GM12878 (cell line): ENCODE measurements around the gene PAX5. TPM values are rescaled to one million over a fixed set of nuclear protein-coding genes. Genes with fewer than 3 reads are reported as not detected.

ENCODE experiments used
- ATAC-seq: fragments of 200-7000 bp; cut with Tn5 transposase; 3 replicates; pipeline ENCODE4 v1.9.1; 2020; ENCODE audit warnings: mild to moderate bottlenecking, moderate library complexity
- BruUV-seq: library from RNA; stranded (reverse); fragments of 400-500 nt; replicated peaks from 2 replicates; lab custom pipeline; 2021; lab: Mats Ljungman, UMichigan
- CTCF ChIA-PET: fragments of 300-600 bp; sonication (Branson Sonifier 250); formaldehyde crosslinking; extraction: SDS; loops from one replicate; lab custom pipeline; 2021; ENCODE audit warnings: inconsistent platforms; lab: Yijun Ruan, JAX
- POLR2A ChIA-PET: fragments of 350-600 bp; formaldehyde crosslinking; extraction: SDS; loops from one replicate; lab custom pipeline; 2021; ENCODE audit warnings: inconsistent platforms; lab: Charles Lee
- RAD21 ChIA-PET: fragments of 300-600 bp; sonication (Branson Sonifier 250); formaldehyde crosslinking; loops from one replicate; lab custom pipeline; 2023; ENCODE audit warnings: antibody characterized with exemption; ENCODE audit not compliant: unreplicated experiment; lab: Charles Lee
- SMC1A ChIA-PET: fragments of 300-600 bp; sonication (Branson Sonifier 250); formaldehyde crosslinking; loops from one replicate; lab custom pipeline; 2023; ENCODE audit not compliant: unreplicated experiment, uncharacterized antibody; lab: Charles Lee
- DNase-seq: peaks from one replicate; pipeline ENCODE4 v3.0.0-alpha.2; 2011; ENCODE audit warnings: low read depth, low spot score
- FAIRE-seq: peaks from 3 replicates; lab custom pipeline; 2011; peaks lifted over from hg19 to GRCh38; lab: Jason Lieb, UNC
- H2AFZ ChIP-seq: 2 replicates; pipeline ENCODE4 v1.6.0; 2011; ENCODE audit warnings: low read depth, low read length, control low read depth; ENCODE audit not compliant: control insufficient read depth
- H3K27ac ChIP-seq: 2 replicates; pipeline ENCODE4 v1.5.1; 2011; ENCODE audit warnings: control low read depth; ENCODE audit not compliant: control insufficient read depth, insufficient read depth
- H3K27me3 ChIP-seq, 2 experiments: replicated peaks in 1 of 2; 2 replicates each; pipeline versions ENCODE4 v1.6.0 to v1.6.1; 2011; ENCODE audit warnings: low read length in 1 of 2; ENCODE audit not compliant: control insufficient read depth in 2 of 2, insufficient read depth in 2 of 2
- H3K36me3 ChIP-seq, 2 experiments: 2 replicates each; pipeline ENCODE4 v1.5.1; 2011; ENCODE audit warnings: low read length in 1 of 2; ENCODE audit not compliant: control insufficient read depth in 2 of 2, insufficient read depth in 2 of 2
- H3K4me1 ChIP-seq: 2 replicates; pipeline ENCODE4 v1.6.1; 2011; ENCODE audit warnings: mild to moderate bottlenecking, low read length, moderate library complexity, mixed read lengths; ENCODE audit not compliant: control insufficient read depth, insufficient read depth
- H3K4me2 ChIP-seq: 2 replicates; pipeline ENCODE4 v1.6.0; 2011; ENCODE audit warnings: control low read depth; ENCODE audit not compliant: control insufficient read depth, insufficient read depth
- H3K4me3 ChIP-seq: fragments of 200-600 bp; sonication (generic); 2 replicates; pipeline ENCODE4 v1.5.1; 2016
- H3K79me2 ChIP-seq: 2 replicates; pipeline ENCODE4 v1.6.0; 2011; ENCODE audit warnings: low read length; ENCODE audit not compliant: control insufficient read depth, insufficient read depth
- H3K9ac ChIP-seq: 2 replicates; pipeline ENCODE4 v1.8.0; 2011; ENCODE audit warnings: low read length, control low read depth, mixed read lengths; ENCODE audit not compliant: control insufficient read depth, insufficient read depth
- H3K9me3 ChIP-seq: replicated peaks from 3 replicates; pipeline ENCODE4 v1.5.1; 2011; ENCODE audit warnings: mild to moderate bottlenecking, low read length; ENCODE audit not compliant: control insufficient read depth, insufficient read depth
- H4K20me1 ChIP-seq: 2 replicates; pipeline ENCODE4 v1.6.0; 2011; ENCODE audit not compliant: control insufficient read depth, insufficient read depth
- ATF7 ChIP-seq: fragments of 450-650 bp; IDR thresholded peaks from 2 replicates; pipeline ENCODE4 v1.6.1; 2016; ENCODE audit warnings: low read depth, mild to moderate bottlenecking
- BACH1 ChIP-seq: fragments of 450-650 bp; IDR thresholded peaks from 2 replicates; pipeline ENCODE4 v1.6.1; 2017; ENCODE audit warnings: mild to moderate bottlenecking, borderline replicate concordance
- ESRRA ChIP-seq: IDR thresholded peaks from 2 replicates; pipeline ENCODE4 v1.6.1; 2012; ENCODE audit warnings: mild to moderate bottlenecking, low read length, improper control_type of control experiment
- HCFC1 ChIP-seq: fragments of 150-350 bp; IDR thresholded peaks from 2 replicates; pipeline ENCODE4 v1.6.1; 2014; ENCODE audit warnings: low read length
- IKZF2 ChIP-seq, 2 experiments: fragments of 450-650 bp; IDR thresholded peaks; 2 replicates each; pipeline ENCODE4 v1.6.1; 2017; ENCODE audit warnings: mild to moderate bottlenecking in 2 of 2, moderate library complexity in 2 of 2
- MXI1 ChIP-seq: fragments of 150-350 bp; IDR thresholded peaks from 2 replicates; pipeline ENCODE4 v1.6.1; 2011; ENCODE audit warnings: low read depth, mild to moderate bottlenecking, inconsistent platforms, low read length, improper control_type of control experiment
- NBN ChIP-seq: fragments of 450-650 bp; IDR thresholded peaks from 2 replicates; pipeline ENCODE4 v1.6.1; 2016
- NR2C1 ChIP-seq: fragments of 450-650 bp; IDR thresholded peaks from 2 replicates; pipeline ENCODE4 v1.6.1; 2017; ENCODE audit warnings: antibody characterized with exemption, mild to moderate bottlenecking, moderate library complexity
- NR2C2 ChIP-seq: IDR thresholded peaks from 2 replicates; pipeline ENCODE4 v1.6.1; 2011; ENCODE audit warnings: borderline replicate concordance, low read depth; ENCODE audit not compliant: control insufficient read depth, insufficient read length
- NR2F1 ChIP-seq: fragments of 450-650 bp; conservative IDR thresholded peaks from 2 replicates; pipeline ENCODE4 v1.6.1; 2017; ENCODE audit warnings: mild to moderate bottlenecking
- POLR2A ChIP-seq: IDR thresholded peaks from 2 replicates; pipeline ENCODE4 v1.6.1; 2011; ENCODE audit warnings: low read depth, mild to moderate bottlenecking, low read length
- RB1 ChIP-seq: fragments of 450-650 bp; formaldehyde crosslinking; IDR thresholded peaks from 2 replicates; pipeline ENCODE4 v1.6.1; 2017; ENCODE audit warnings: mild to moderate bottlenecking, borderline replicate concordance
- RELA ChIP-seq: fragments of 450-650 bp; IDR thresholded peaks from 2 replicates; pipeline ENCODE4 v1.8.0; 2014; ENCODE audit warnings: borderline replicate concordance; ENCODE audit not compliant: partially characterized antibody
- SIX5 ChIP-seq: IDR thresholded peaks from 2 replicates; pipeline ENCODE4 v1.6.1; 2011; ENCODE audit warnings: mild to moderate bottlenecking, low read depth, low read length, moderate library complexity; ENCODE audit not compliant: severe bottlenecking
- TCF3 ChIP-seq: IDR thresholded peaks from 2 replicates; pipeline ENCODE4 v1.6.1; 2012; ENCODE audit warnings: low read depth, mild to moderate bottlenecking, low read length, borderline replicate concordance; ENCODE audit not compliant: insufficient read depth
- WGBS: methylation state at CpG from one replicate; pipeline ENCODE4 v1.1.6; 2016; ENCODE audit warnings: low lambda C conversion rate; ENCODE audit not compliant: insufficient replicate concordance, insufficient coverage; ENCODE audit errors: missing lambda C conversion rate; 5-methylcytosine and 5-hydroxymethylcytosine counted together
- in situ Hi-C: fragments of 300-500 bp; cut with MboI; formaldehyde crosslinking; loops from 9 replicates; pipeline ENCODE4 v1.14.3; 2018; ENCODE audit warnings: mixed read lengths
- intact Hi-C: fragments of 100-400 bp; cut with micrococcal nuclease; formaldehyde crosslinking; loops from one replicate; pipeline ENCODE4 v1.14.2; 2022; ENCODE audit not compliant: unreplicated experiment
- polyA plus RNA-seq, 11 experiments: library from polyadenylated mRNA; depleted of rRNA in 4 of 11; unstranded in 6 of 11; stranded (reverse) in 5 of 11; fragments of >200 nt; fragmentation: Nextera tagmentation in 4 of 11; fragmentation: Illumina TruSeq in 1 of 11; extraction: Ambion mirVana in 4 of 11; extraction: Trizol in 1 of 11; gene quantifications; 1 replicate in 1 of 11; 2 replicates in 10 of 11; pipeline versions ENCODE4 v1.2.1 to v1.2.3, GENCODE V29; 2011 to 2016; ENCODE audit warnings: inconsistent platforms in 2 of 11, missing spikeins in 2 of 11, low read depth in 1 of 11
- total RNA-seq, 4 experiments: library from RNA; depleted of rRNA in 3 of 4; stranded (reverse); fragments of >200 nt in 3 of 4; fragmentation: Illumina TruSeq in 1 of 4; extraction: Trizol in 1 of 4; gene quantifications; 2 replicates each; pipeline versions ENCODE4 v1.2.1 to v1.2.3, GENCODE V29; 2013 to 2021
- TF ChIP-seq, protein P1 (sequence below): fragments of 450-650 bp; conservative IDR thresholded peaks from 2 replicates; pipeline ENCODE4 v1.6.1; 2017; ENCODE audit warnings: mild to moderate bottlenecking, moderate library complexity
- TF ChIP-seq, protein P2 (sequence below): IDR thresholded peaks from 2 replicates; pipeline ENCODE4 v1.6.1; 2012; ENCODE audit warnings: low read depth, low read length, improper control_type of control experiment
- TF ChIP-seq, protein P3 (sequence below): fragments of 450-650 bp; IDR thresholded peaks from 2 replicates; pipeline ENCODE4 v1.6.1; 2018; ENCODE audit warnings: borderline replicate concordance, mild to moderate bottlenecking; ENCODE audit not compliant: partially characterized antibody

The PAX5 gene
- total and polyA plus RNA-seq, 10 of the 15 experiments (the other 5 are each of a cell fraction or from before 2014, with no cell fraction given): 2.2 to 123 (median 31.9) TPM

DNA sequence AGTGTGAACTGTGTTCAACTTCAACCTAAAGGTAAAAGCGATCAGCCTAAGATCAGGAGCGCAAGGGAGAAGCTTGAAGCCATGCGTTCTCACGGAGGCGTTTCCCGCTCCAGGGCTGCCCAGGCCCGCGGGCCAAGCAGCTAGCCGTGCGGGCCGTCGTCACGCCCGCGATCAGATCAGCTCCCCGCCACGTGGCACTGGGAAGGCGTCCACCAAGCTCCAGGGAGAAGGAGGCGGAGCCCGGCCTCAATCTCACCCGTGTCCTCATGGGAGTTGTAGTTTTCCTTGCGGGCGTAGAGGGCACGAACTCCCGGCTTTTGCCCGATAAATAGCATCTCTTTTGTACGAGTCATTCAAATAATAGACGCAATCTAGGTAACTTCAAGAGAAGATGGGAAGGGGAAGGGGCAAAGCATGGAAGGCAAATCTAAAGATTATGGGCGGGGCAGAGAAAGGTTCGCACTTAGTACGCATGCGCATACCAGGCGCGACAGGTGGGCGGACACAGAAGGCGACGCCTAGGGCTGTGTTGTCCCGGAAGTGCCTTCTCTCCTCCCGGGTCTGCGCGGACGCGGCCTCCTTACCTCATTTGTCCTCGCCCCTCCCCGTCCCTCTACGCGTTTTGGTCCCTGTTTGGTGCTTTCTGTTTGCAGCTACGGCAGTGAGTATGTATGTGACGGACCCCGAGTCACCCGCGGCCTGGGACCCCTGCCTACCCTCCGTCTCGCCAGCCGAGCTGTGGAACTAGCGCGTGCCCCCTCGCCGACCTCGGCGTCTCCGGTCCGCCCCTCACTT lies 45.5 kb upstream of the PAX5 start:
- CTCF ChIA-PET: interaction anchor here (0.5 to 2.8 kb wide), 10 partner anchors 10 to 250 kb away, joined by 3 to 11 read pairs (median 4); partner anchors contain the start of gene ZCCHC7
- Histone ChIP-seq H3K27me3 (no peaks in the 10 kb centered on the region), H3K36me3 (no peaks in the 10 kb centered on the region), H3K9ac (peak overlapping the region; percentile 81), H3K27ac (peak overlapping the region; percentile 87), H2AFZ (peak overlapping the region; percentile 93), H3K9me3 (no peaks in the 10 kb centered on the region), H3K4me1 (peaks cover 20% of the 10 kb centered on the region), H3K4me2 (peak overlapping the region; percentile 63), H3K4me3 (peak overlapping the region; percentile 84), H3K79me2 (peaks cover 49% of the 10 kb centered on the region), H4K20me1 (no peaks in the 10 kb centered on the region)
- RAD21 ChIA-PET: interaction anchor here (0.7 to 9.1 kb wide), 13 partner anchors 42 to 303 kb away, joined by 3 to 64 read pairs (median 4); partner anchors contain the start of gene ZCCHC7
- WGBS: 5% methylated on average over 63 of the region's 63 CpGs
- in situ Hi-C loops: no loop called here
- intact Hi-C loops: loop anchor here (2.0 to 5.0 kb wide), 4 partner anchors 43 to 223 kb away; partner anchors contain the start of genes PAX5 and ZCCHC7
- FAIRE-seq: peak; percentile 90
- ATAC-seq: peak; percentile 93
- SMC1A ChIA-PET: interaction anchor here (0.9 to 6.1 kb wide), 11 partner anchors 15 to 250 kb away, joined by 3 to 31 read pairs (median 4); partner anchors contain the start of gene ZCCHC7
- BruUV-seq: TSS peak; percentile 98
- POLR2A ChIA-PET: interaction anchor here (0.5 to 3.0 kb wide), 16 partner anchors 10 to 330 kb away, joined by 3 to 14 read pairs (median 3); partner anchors contain the start of gene ZCCHC7
- peak; percentile 93 for DNase-seq
- TF ChIP-seq, protein P1, sequence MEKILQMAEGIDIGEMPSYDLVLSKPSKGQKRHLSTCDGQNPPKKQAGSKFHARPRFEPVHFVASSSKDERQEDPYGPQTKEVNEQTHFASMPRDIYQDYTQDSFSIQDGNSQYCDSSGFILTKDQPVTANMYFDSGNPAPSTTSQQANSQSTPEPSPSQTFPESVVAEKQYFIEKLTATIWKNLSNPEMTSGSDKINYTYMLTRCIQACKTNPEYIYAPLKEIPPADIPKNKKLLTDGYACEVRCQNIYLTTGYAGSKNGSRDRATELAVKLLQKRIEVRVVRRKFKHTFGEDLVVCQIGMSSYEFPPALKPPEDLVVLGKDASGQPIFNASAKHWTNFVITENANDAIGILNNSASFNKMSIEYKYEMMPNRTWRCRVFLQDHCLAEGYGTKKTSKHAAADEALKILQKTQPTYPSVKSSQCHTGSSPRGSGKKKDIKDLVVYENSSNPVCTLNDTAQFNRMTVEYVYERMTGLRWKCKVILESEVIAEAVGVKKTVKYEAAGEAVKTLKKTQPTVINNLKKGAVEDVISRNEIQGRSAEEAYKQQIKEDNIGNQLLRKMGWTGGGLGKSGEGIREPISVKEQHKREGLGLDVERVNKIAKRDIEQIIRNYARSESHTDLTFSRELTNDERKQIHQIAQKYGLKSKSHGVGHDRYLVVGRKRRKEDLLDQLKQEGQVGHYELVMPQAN: peak; percentile 90
- peak; percentile 98 for TF ChIP-seq MXI1
- TF ChIP-seq NBN: 0 out of 2 replicates have a peak, but pooled peaks have one; percentile 38
- 0 out of 2 replicates have a peak, but pooled peaks have one; percentile 52 for TF ChIP-seq BACH1
- TF ChIP-seq TCF3: no peak
- TF ChIP-seq POLR2A: peak; percentile 89
- no peak for TF ChIP-seq ESRRA
- peak; percentile 79 for TF ChIP-seq SIX5
- peak; percentile 69; the same call in 1 of the 2 replicates for TF ChIP-seq ATF7
- 0 out of 2 replicates have a peak, but pooled peaks have one; percentile 14 for TF ChIP-seq RB1
- peak; percentile 37 to 54; a peak in 3 of 4 replicates for TF ChIP-seq IKZF2 (IDR thresholded peaks at IDR 0.05)
- TF ChIP-seq NR2C1: peak; percentile 75
- TF ChIP-seq RELA: peak; percentile 10
- TF ChIP-seq HCFC1: peak; percentile 83
- TF ChIP-seq, protein P2, sequence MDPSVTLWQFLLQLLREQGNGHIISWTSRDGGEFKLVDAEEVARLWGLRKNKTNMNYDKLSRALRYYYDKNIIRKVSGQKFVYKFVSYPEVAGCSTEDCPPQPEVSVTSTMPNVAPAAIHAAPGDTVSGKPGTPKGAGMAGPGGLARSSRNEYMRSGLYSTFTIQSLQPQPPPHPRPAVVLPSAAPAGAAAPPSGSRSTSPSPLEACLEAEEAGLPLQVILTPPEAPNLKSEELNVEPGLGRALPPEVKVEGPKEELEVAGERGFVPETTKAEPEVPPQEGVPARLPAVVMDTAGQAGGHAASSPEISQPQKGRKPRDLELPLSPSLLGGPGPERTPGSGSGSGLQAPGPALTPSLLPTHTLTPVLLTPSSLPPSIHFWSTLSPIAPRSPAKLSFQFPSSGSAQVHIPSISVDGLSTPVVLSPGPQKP: peak; percentile 73
- peak; percentile 64 for TF ChIP-seq NR2F1
- TF ChIP-seq, protein P3, sequence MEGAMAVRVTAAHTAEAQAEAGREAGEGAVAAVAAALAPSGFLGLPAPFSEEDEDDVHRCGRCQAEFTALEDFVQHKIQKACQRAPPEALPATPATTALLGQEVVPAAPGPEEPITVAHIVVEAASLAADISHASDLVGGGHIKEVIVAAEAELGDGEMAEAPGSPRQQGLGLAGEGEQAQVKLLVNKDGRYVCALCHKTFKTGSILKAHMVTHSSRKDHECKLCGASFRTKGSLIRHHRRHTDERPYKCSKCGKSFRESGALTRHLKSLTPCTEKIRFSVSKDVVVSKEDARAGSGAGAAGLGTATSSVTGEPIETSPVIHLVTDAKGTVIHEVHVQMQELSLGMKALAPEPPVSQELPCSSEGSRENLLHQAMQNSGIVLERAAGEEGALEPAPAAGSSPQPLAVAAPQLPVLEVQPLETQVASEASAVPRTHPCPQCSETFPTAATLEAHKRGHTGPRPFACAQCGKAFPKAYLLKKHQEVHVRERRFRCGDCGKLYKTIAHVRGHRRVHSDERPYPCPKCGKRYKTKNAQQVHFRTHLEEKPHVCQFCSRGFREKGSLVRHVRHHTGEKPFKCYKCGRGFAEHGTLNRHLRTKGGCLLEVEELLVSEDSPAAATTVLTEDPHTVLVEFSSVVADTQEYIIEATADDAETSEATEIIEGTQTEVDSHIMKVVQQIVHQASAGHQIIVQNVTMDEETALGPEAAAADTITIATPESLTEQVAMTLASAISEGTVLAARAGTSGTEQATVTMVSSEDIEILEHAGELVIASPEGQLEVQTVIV: peak; percentile 78
- TF ChIP-seq NR2C2: no peak
